WTC11 (cell line): ENCODE measurements around the gene BLOC1S1. TPM values are rescaled to one million over a fixed set of nuclear protein-coding genes. Genes with fewer than 3 reads are reported as not detected.

Source experiments
- ATAC-seq: fragments of 200-7000 bp; cut with Tn5 transposase; 2 replicates; pipeline ENCODE4 v1.10.0; 2021; ENCODE audit warnings: mild to moderate bottlenecking, moderate library complexity
- CTCF ChIA-PET: fragments of 300-600 bp; sonication (Branson Sonifier 250); formaldehyde crosslinking; loops from one replicate; lab custom pipeline; 2021; ENCODE audit warnings: antibody characterized with exemption; lab: Charles Lee
- POLR2A ChIA-PET: fragments of 350-600 bp; sonication (Branson Sonifier 250); formaldehyde crosslinking; loops from one replicate; lab custom pipeline; 2021; ENCODE audit warnings: antibody characterized with exemption; lab: Charles Lee
- DNase-seq: peaks from one replicate; pipeline ENCODE4 v3.0.0; 2021; ENCODE audit warnings: low spot score
- H3K27ac Mint-ChIP-seq: 2 replicates; pipeline ENCODE4 v1.8.0; 2021; ENCODE audit warnings: mixed read lengths
- H3K27me3 Mint-ChIP-seq: 2 replicates; pipeline ENCODE4 v1.8.0; 2021; ENCODE audit warnings: low read depth, mild to moderate bottlenecking, moderate library complexity, mixed read lengths
- H3K36me3 Mint-ChIP-seq: 2 replicates; pipeline ENCODE4 v1.8.0; 2021; ENCODE audit warnings: mixed read lengths
- H3K4me1 Mint-ChIP-seq: 2 replicates; pipeline ENCODE4 v1.8.0; 2022; ENCODE audit warnings: mixed read lengths
- H3K4me3 Mint-ChIP-seq: 2 replicates; pipeline ENCODE4 v1.8.0; 2021; ENCODE audit warnings: mild to moderate bottlenecking, moderate library complexity, mixed read lengths
- H3K9me3 Mint-ChIP-seq: 2 replicates; pipeline ENCODE4 v1.8.0; 2021; ENCODE audit warnings: mixed read lengths
- ATF3 ChIP-seq: sonication (generic); formaldehyde crosslinking; conservative IDR thresholded peaks from 2 replicates; pipeline ENCODE4 v1.8.1; 2022; ENCODE audit warnings: mild to moderate bottlenecking, missing genetic modification reagents
- E2F1 ChIP-seq: sonication (generic); formaldehyde crosslinking; IDR thresholded peaks from 2 replicates; pipeline ENCODE4 v1.8.0; 2022; ENCODE audit warnings: mild to moderate bottlenecking, missing genetic modification reagents
- E2F5 ChIP-seq: sonication (generic); formaldehyde crosslinking; IDR thresholded peaks from 2 replicates; pipeline ENCODE4 v1.8.1; 2022; ENCODE audit warnings: mild to moderate bottlenecking, moderate library complexity, missing genetic modification reagents
- EMX1 ChIP-seq: fragments of 250-450 bp; sonication (Bioruptor Pico); IDR thresholded peaks from 2 replicates; pipeline ENCODE4 v1.8.0; 2021; ENCODE audit warnings: mild to moderate bottlenecking
- IRF1 ChIP-seq: sonication (generic); formaldehyde crosslinking; IDR thresholded peaks from 2 replicates; pipeline ENCODE4 v1.8.0; 2023; ENCODE audit warnings: missing genetic modification reagents
- JUN ChIP-seq: sonication (generic); formaldehyde crosslinking; IDR thresholded peaks from 2 replicates; pipeline ENCODE4 v1.8.0; 2023; ENCODE audit warnings: mild to moderate bottlenecking, missing genetic modification reagents
- KAT7 ChIP-seq: sonication (generic); formaldehyde crosslinking; IDR thresholded peaks from 2 replicates; pipeline ENCODE4 v1.8.1; 2023; ENCODE audit warnings: missing genetic modification reagents, mild to moderate bottlenecking, borderline replicate concordance
- NFATC4 ChIP-seq: fragments of 250-450 bp; sonication (Bioruptor Pico); IDR thresholded peaks from 2 replicates; pipeline ENCODE4 v1.9.0; 2021; ENCODE audit warnings: mild to moderate bottlenecking
- NFE2L1 ChIP-seq: sonication (generic); formaldehyde crosslinking; IDR thresholded peaks from 2 replicates; pipeline ENCODE4 v1.8.1; 2023; ENCODE audit warnings: missing genetic modification reagents
- NR1H2 ChIP-seq: sonication (generic); formaldehyde crosslinking; IDR thresholded peaks from 2 replicates; pipeline ENCODE4 v1.9.0; 2021; ENCODE audit warnings: mild to moderate bottlenecking, moderate library complexity, missing genetic modification reagents
- OVOL2 ChIP-seq: fragments of 250-450 bp; sonication (Bioruptor Pico); IDR thresholded peaks from 2 replicates; pipeline ENCODE4 v1.9.0; 2021; ENCODE audit warnings: mild to moderate bottlenecking, borderline replicate concordance
- RELA ChIP-seq: sonication (generic); formaldehyde crosslinking; IDR thresholded peaks from 2 replicates; pipeline ENCODE4 v1.8.1; 2022; ENCODE audit warnings: missing genetic modification reagents, mild to moderate bottlenecking, borderline replicate concordance
- SMAD4 ChIP-seq: sonication (generic); formaldehyde crosslinking; IDR thresholded peaks from 2 replicates; pipeline ENCODE4 v1.8.0; 2022; ENCODE audit warnings: mild to moderate bottlenecking, missing genetic modification reagents
- TCF7 ChIP-seq: sonication (generic); formaldehyde crosslinking; IDR thresholded peaks from 2 replicates; pipeline ENCODE4 v1.8.0; 2022; ENCODE audit warnings: mild to moderate bottlenecking, low read depth, missing genetic modification reagents, moderate library complexity
- ZNF219 ChIP-seq: sonication (generic); formaldehyde crosslinking; IDR thresholded peaks from 2 replicates; pipeline ENCODE4 v1.8.0; 2023; ENCODE audit warnings: missing genetic modification reagents, mild to moderate bottlenecking, borderline replicate concordance
- ZNF281 ChIP-seq: sonication (generic); formaldehyde crosslinking; IDR thresholded peaks from 2 replicates; pipeline ENCODE4 v1.8.0; 2023; ENCODE audit warnings: mild to moderate bottlenecking, missing genetic modification reagents
- ZNF532 ChIP-seq: fragments of 250-450 bp; sonication (Bioruptor Pico); IDR thresholded peaks from 2 replicates; pipeline ENCODE4 v1.9.0; 2021; ENCODE audit warnings: mild to moderate bottlenecking, borderline replicate concordance
- total RNA-seq: library from RNA; stranded (reverse); gene quantifications from 3 replicates; pipeline ENCODE4 v1.2.3, GENCODE V29; 2021

The BLOC1S1 gene
- total RNA-seq, 1 experiment from 2014 or later, result 81.9 TPM

GRCh38 chr12:55716582-55716957 is 724 bp downstream of the BLOC1S1 start:
- H3K27me3 Mint-ChIP-seq, result peaks cover 22% of the 10 kb centered on the region
- TF ChIP-seq OVOL2, result no peak
- no peak for TF ChIP-seq KAT7 (CRISPR knock-in tag)
- TF ChIP-seq EMX1 (CRISPR knock-in tag), result no peak
- TF ChIP-seq IRF1 (CRISPR knock-in tag), result no peak
- no peak for TF ChIP-seq NFATC4 (CRISPR knock-in tag)
- no peak for TF ChIP-seq RELA (CRISPR knock-in tag)
- TF ChIP-seq JUN (CRISPR knock-in tag), result no peak
- no peak for TF ChIP-seq NFE2L1 (CRISPR knock-in tag)
- TF ChIP-seq SMAD4 (CRISPR knock-in tag), result no peak
- no peak for TF ChIP-seq TCF7 (CRISPR knock-in tag)
- no peak for TF ChIP-seq ZNF219 (CRISPR knock-in tag)
- no peak for TF ChIP-seq E2F5
- TF ChIP-seq ATF3 (CRISPR knock-in tag), result no peak
- no peak for TF ChIP-seq E2F1 (CRISPR knock-in tag)
- no peak for TF ChIP-seq ZNF532
- no peak for TF ChIP-seq NR1H2 (CRISPR knock-in tag)
- TF ChIP-seq ZNF281 (CRISPR knock-in tag), result no peak
- H3K4me1 Mint-ChIP-seq, result peaks cover 37% of the 10 kb centered on the region
- peak overlapping the region; percentile 84 for H3K27ac Mint-ChIP-seq
- ATAC-seq (no peak; the same call in 1 of the 2 replicates), DNase-seq (no peak)
- ChIA-PET POLR2A (interaction anchor here (0.5 to 3.4 kb wide), 4 partner anchors 11 to 245 kb away, joined by 3 to 21 read pairs (median 4); partner anchors contain the start of gene CD63), CTCF (interaction anchor here (0.6 to 10.8 kb wide), 7 partner anchors 10 to 324 kb away, joined by 3 to 141 read pairs (median 16); partner anchors contain the start of genes CD63, ITGA7 and SARNP)
- no peaks in the 10 kb centered on the region for H3K9me3 Mint-ChIP-seq
- peak overlapping the region; percentile 85 for H3K4me3 Mint-ChIP-seq
- no peaks in the 10 kb centered on the region for H3K36me3 Mint-ChIP-seq
